ENCODE data around the gene SF3A1. TPM values are rescaled to one million over a fixed set of nuclear protein-coding genes. Genes with fewer than 3 reads are reported as not detected.

The SF3A1 gene
- total and polyA plus RNA-seq, 2 donors (not counting 1 experiment from before 2014, with no cell fraction given), result 17.0 to 22.9 TPM

GRCh38 chr22:30290342-30291057 lies 66.2 kb downstream of the SF3A1 start:
- H3K4me2 ChIP-seq (ENCODE audit: extremely low read depth, insufficient read depth, low read length), result peak overlapping the region; percentile 44
- no peak overlapping the region for H3K9ac ChIP-seq (ENCODE audit: insufficient read depth, low read length)
- H3K27me3 ChIP-seq (ENCODE audit: control insufficient read depth, insufficient read depth, low read length), result no peaks in the 10 kb centered on the region
- TF ChIP-seq EZH2 (IDR thresholded peaks at IDR 0.05; ENCODE audit: low read length, missing control alignments), result no peak
- no peak for TF ChIP-seq CTCF (conservative IDR thresholded peaks at IDR 0.05 in 1 of 2, IDR thresholded peaks at IDR 0.05 in 1 of 2; ENCODE audit: low read depth in 1 of 2, low read length in 2 of 2)
- peaks cover 10% of the 10 kb centered on the region for H3K36me3 ChIP-seq (ENCODE audit: control insufficient read depth, insufficient read depth, low read length)
- DNase-seq (ENCODE audit: low read depth in 2 of 2), result peak; percentile 52 to 56
- no peaks in the 10 kb centered on the region for H4K20me1 ChIP-seq (ENCODE audit: control insufficient read depth, extremely low read depth, insufficient read depth, low read length)
- no peaks in the 10 kb centered on the region for H3K9me3 ChIP-seq (ENCODE audit: control insufficient read depth, insufficient read depth, low read depth, low read length)
- H3K4me3 ChIP-seq (replicated peaks in 1 of 4; ENCODE audit: control extremely low read depth in 1 of 4, insufficient read depth in 1 of 4, low read depth in 3 of 4, low read length in 4 of 4), result no peak overlapping the region
- H2AFZ ChIP-seq (ENCODE audit: low read length), result no peak overlapping the region
- no peaks in the 10 kb centered on the region for H3K79me2 ChIP-seq (ENCODE audit: control insufficient read depth, insufficient read depth, low read length)
- peaks cover 15% of the 10 kb centered on the region for H3K4me1 ChIP-seq (ENCODE audit: control insufficient read depth, extremely low read depth, insufficient read depth, low read length)
- H3K27ac ChIP-seq (ENCODE audit: insufficient read depth, low read length), result peak overlapping the region; percentile 17

GRCh38 chr22:30289980-30290313 lies 66.7 kb downstream of the SF3A1 start:
- no peak for DNase-seq (ENCODE audit: low read depth in 2 of 2)
- peaks cover 10% of the 10 kb centered on the region for H3K36me3 ChIP-seq (ENCODE audit: control insufficient read depth, insufficient read depth, low read length)
- H3K9me3 ChIP-seq (ENCODE audit: control insufficient read depth, insufficient read depth, low read depth, low read length), result no peaks in the 10 kb centered on the region
- H4K20me1 ChIP-seq (ENCODE audit: control insufficient read depth, extremely low read depth, insufficient read depth, low read length), result no peaks in the 10 kb centered on the region
- no peaks in the 10 kb centered on the region for H3K27me3 ChIP-seq (ENCODE audit: control insufficient read depth, insufficient read depth, low read length)
- H3K4me3 ChIP-seq (replicated peaks in 1 of 4; ENCODE audit: control extremely low read depth in 1 of 4, insufficient read depth in 1 of 4, low read depth in 3 of 4, low read length in 4 of 4), result peak overlapping the region; percentile 24 to 49 (median 34)
- no peaks in the 10 kb centered on the region for H3K79me2 ChIP-seq (ENCODE audit: control insufficient read depth, insufficient read depth, low read length)
- peak overlapping the region; percentile 17 for H3K27ac ChIP-seq (ENCODE audit: insufficient read depth, low read length)
- H3K4me1 ChIP-seq (ENCODE audit: control insufficient read depth, extremely low read depth, insufficient read depth, low read length), result peaks cover 15% of the 10 kb centered on the region
- no peak for TF ChIP-seq EZH2 (IDR thresholded peaks at IDR 0.05; ENCODE audit: low read length, missing control alignments)
- no peak for TF ChIP-seq CTCF (conservative IDR thresholded peaks at IDR 0.05 in 1 of 2, IDR thresholded peaks at IDR 0.05 in 1 of 2; ENCODE audit: low read depth in 1 of 2, low read length in 2 of 2)
- H3K4me2 ChIP-seq (ENCODE audit: extremely low read depth, insufficient read depth, low read length), result peak overlapping the region; percentile 44
- no peak overlapping the region for H3K9ac ChIP-seq (ENCODE audit: insufficient read depth, low read length)
- H2AFZ ChIP-seq (ENCODE audit: low read length), result no peak overlapping the region

- Histone ChIP-seq H3K79me2 (ENCODE audit: control insufficient read depth, insufficient read depth, low read length) (no peaks in the 10 kb centered on the region), H3K27me3 (ENCODE audit: control insufficient read depth, insufficient read depth, low read length) (no peaks in the 10 kb centered on the region), H3K4me2 (ENCODE audit: extremely low read depth, insufficient read depth, low read length) (peak within 1 kb of the TSS; percentile 89), H3K36me3 (ENCODE audit: control insufficient read depth, insufficient read depth, low read length) (peaks cover 10% of the 10 kb centered on the region), H3K9ac (ENCODE audit: insufficient read depth, low read length) (peak within 1 kb of the TSS; percentile 65), H3K4me1 (ENCODE audit: control insufficient read depth, extremely low read depth, insufficient read depth, low read length) (peaks cover 15% of the 10 kb centered on the region), H3K27ac (ENCODE audit: insufficient read depth, low read length) (peak within 1 kb of the TSS; percentile 46), H3K9me3 (ENCODE audit: control insufficient read depth, insufficient read depth, low read depth, low read length) (no peaks in the 10 kb centered on the region), H3K4me3 (replicated peaks in 1 of 4; ENCODE audit: control extremely low read depth in 1 of 4, insufficient read depth in 1 of 4, low read depth in 3 of 4, low read length in 4 of 4) (peak within 1 kb of the TSS; percentile 62 to 82 (median 70)), H2AFZ (ENCODE audit: low read length) (no peak within 1 kb of the TSS), H4K20me1 (ENCODE audit: control insufficient read depth, extremely low read depth, insufficient read depth, low read length) (no peaks in the 10 kb centered on the region)
- peak; percentile 97 to 98 for DNase-seq (ENCODE audit: low read depth in 2 of 2)
- no peak for TF ChIP-seq CTCF (conservative IDR thresholded peaks at IDR 0.05 in 1 of 2, IDR thresholded peaks at IDR 0.05 in 1 of 2; ENCODE audit: low read depth in 1 of 2, low read length in 2 of 2)
- TF ChIP-seq EZH2 (IDR thresholded peaks at IDR 0.05; ENCODE audit: low read length, missing control alignments), result no peak
These were observed 67.3 kb downstream of the SF3A1 start, which contains the start of gene CASTOR1 for GRCh38 chr22:30289141-30289979. TSS of gene CASTOR1 (minus strand) at chr22:30289505. CDS start at chr22:30289497, 8 bp downstream.

Measured in fibroblast of lung (primary cell).